Vagina (tissue), 2 donors: ENCODE data around the gene GPR137B. TPM values are rescaled to one million over a fixed set of nuclear protein-coding genes. Genes with fewer than 3 reads are reported as not detected.

Experiments
- DNase-seq, 2 donors: peaks; one replicate each; pipeline ENCODE4 v3.0.0-alpha.2; 2017; ENCODE audit errors: extremely low spot score in 2 of 2
- H3K27ac ChIP-seq: fragments of 200-600 bp; sonication (generic); one replicate; pipeline ENCODE4 v1.5.1; 2019
- H3K27me3 ChIP-seq: fragments of 200-600 bp; sonication (generic); one replicate; pipeline ENCODE4 v1.5.1; 2019
- H3K36me3 ChIP-seq, 2 donors: fragments of 200-600 bp; sonication (generic); one replicate each; pipeline ENCODE4 v1.5.1; 2017 to 2019
- H3K4me1 ChIP-seq: fragments of 200-600 bp; sonication (generic); one replicate; pipeline ENCODE4 v1.5.1; 2019
- H3K4me3 ChIP-seq, 2 donors: fragments of 200-600 bp; sonication (generic); 1 replicate in 1 of 2; 2 replicates in 1 of 2; pipeline ENCODE4 v1.5.1; 2016 to 2019
- H3K9me3 ChIP-seq: fragments of 200-600 bp; sonication (generic); one replicate; pipeline ENCODE4 v1.5.1; 2019
- POLR2A ChIP-seq, 2 donors: fragments of 450-650 bp; IDR thresholded peaks; one replicate each; pipeline ENCODE4 v1.6.1; 2017; ENCODE audit warnings: antibody characterized with exemption in 2 of 2, mild to moderate bottlenecking in 2 of 2, moderate library complexity in 2 of 2
- POLR2AphosphoS5 ChIP-seq, 2 donors: sonication (generic); formaldehyde crosslinking; IDR thresholded peaks; one replicate each; pipeline ENCODE4 v1.9.0; 2017; ENCODE audit warnings: antibody characterized with exemption in 2 of 2, mild to moderate bottlenecking in 2 of 2, low read depth in 1 of 2; ENCODE audit not compliant: insufficient read depth in 1 of 2
- intact Hi-C: fragments of 100-400 bp; cut with DNase I; formaldehyde crosslinking; loops from one replicate; pipeline ENCODE4 v1.15.1; 2023
- total RNA-seq: library from RNA; depleted of rRNA; stranded (reverse); fragments of >200 nt; gene quantifications from one replicate; pipeline ENCODE4 v1.2.3, GENCODE V29; 2016
- TF ChIP-seq, protein P1 (sequence below), 3 experiments: fragments of 450-650 bp in 2 of 3; fragments of 200-600 bp in 1 of 3; sonication (generic) in 1 of 3; IDR thresholded peaks; one replicate each; pipeline ENCODE4 v1.5.1; 2017 to 2019; ENCODE audit warnings: antibody characterized with exemption in 3 of 3, mild to moderate bottlenecking in 2 of 3, moderate library complexity in 2 of 3

GPR137B gene
- total RNA-seq, 1 donor from 2014 or later: 38.8 TPM

DNA sequence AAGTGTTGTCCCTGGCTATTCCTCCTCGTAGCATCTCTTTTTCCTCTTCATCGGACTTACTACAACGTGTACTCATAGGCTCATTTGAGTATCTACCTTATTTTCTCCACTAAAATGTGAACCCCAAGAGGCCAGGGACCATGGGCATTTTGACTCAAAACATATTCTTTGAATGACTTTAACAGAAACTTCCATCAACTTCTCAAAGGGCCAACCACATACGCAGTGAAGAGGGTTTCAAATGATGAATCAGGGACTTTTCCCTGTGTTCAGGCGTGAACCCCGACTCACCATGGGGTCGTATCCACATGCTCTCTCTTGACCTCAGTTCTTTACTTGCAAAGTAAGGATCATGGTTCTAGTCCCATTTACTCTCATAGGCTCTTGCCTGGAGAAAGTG, 20.2 kb upstream of the GPR137B start:
- H3K4me1 ChIP-seq: no peaks in the 10 kb centered on the region
- H3K4me3 ChIP-seq: no peak overlapping the region
- no peak for DNase-seq
- intact Hi-C loops: no loop called here
- TF ChIP-seq, protein P1, sequence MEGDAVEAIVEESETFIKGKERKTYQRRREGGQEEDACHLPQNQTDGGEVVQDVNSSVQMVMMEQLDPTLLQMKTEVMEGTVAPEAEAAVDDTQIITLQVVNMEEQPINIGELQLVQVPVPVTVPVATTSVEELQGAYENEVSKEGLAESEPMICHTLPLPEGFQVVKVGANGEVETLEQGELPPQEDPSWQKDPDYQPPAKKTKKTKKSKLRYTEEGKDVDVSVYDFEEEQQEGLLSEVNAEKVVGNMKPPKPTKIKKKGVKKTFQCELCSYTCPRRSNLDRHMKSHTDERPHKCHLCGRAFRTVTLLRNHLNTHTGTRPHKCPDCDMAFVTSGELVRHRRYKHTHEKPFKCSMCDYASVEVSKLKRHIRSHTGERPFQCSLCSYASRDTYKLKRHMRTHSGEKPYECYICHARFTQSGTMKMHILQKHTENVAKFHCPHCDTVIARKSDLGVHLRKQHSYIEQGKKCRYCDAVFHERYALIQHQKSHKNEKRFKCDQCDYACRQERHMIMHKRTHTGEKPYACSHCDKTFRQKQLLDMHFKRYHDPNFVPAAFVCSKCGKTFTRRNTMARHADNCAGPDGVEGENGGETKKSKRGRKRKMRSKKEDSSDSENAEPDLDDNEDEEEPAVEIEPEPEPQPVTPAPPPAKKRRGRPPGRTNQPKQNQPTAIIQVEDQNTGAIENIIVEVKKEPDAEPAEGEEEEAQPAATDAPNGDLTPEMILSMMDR (IDR thresholded peaks at IDR 0.05): no peak
- no peak for TF ChIP-seq POLR2A (IDR thresholded peaks at IDR 0.05)
- no peak for TF ChIP-seq POLR2AphosphoS5 (IDR thresholded peaks at IDR 0.05; ENCODE audit: insufficient read depth in 1 of 2, low read depth in 1 of 2)
- H3K9me3 ChIP-seq: no peaks in the 10 kb centered on the region
- no peak overlapping the region for H3K27ac ChIP-seq
- no peaks in the 10 kb centered on the region for H3K27me3 ChIP-seq
- H3K36me3 ChIP-seq: no peaks in the 10 kb centered on the region

DNA sequence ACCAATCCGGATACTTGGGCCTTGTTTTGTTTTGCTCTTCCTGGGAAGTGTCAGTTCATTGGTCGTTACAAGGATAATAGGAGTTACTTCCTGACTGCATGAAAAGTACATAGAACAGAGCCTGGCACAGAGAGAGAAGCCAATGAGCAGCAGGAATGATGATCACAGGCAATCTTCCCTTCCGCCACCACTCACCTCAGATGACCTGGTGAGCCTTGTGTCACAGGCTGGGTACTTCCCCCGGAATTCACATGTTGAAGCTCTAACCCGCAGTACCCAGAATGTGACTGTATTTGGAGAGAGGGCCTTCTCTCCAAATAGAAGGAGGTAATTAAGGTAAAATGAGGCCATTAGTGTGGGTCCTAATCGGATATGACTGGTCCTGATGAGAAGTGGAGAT, 18.8 kb upstream of the GPR137B start:
- DNase-seq: no peak
- TF ChIP-seq POLR2AphosphoS5 (IDR thresholded peaks at IDR 0.05; ENCODE audit: insufficient read depth in 1 of 2, low read depth in 1 of 2): no peak
- TF ChIP-seq POLR2A (IDR thresholded peaks at IDR 0.05): no peak
- TF ChIP-seq, protein P1 (IDR thresholded peaks at IDR 0.05): no peak
- H3K27me3 ChIP-seq: no peaks in the 10 kb centered on the region
- no peaks in the 10 kb centered on the region for H3K36me3 ChIP-seq
- no peaks in the 10 kb centered on the region for H3K4me1 ChIP-seq
- H3K4me3 ChIP-seq: no peak overlapping the region
- no peak overlapping the region for H3K27ac ChIP-seq
- H3K9me3 ChIP-seq: no peaks in the 10 kb centered on the region
- intact Hi-C loops: no loop called here

DNA sequence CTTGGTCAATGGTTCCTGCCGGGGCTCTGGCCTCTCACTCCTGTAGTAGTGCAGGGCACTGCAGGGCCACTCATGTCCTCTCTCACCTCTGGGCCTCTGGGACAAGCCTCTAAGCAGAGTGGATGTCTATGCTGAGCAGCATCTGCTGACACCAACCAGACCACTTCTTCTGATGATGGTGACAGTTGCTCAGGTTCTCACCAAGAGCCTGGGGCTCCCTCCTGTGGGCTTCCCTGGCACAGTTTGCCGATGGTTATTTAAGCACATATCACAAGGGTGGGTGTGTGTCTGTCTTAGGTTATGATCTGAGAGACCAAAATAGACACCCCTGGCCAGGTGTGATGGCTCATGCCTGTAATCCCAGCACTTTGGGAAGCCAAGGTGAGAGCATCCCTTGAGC, 17.4 kb upstream of the GPR137B start:
- H3K4me1 ChIP-seq: no peaks in the 10 kb centered on the region
- no peaks in the 10 kb centered on the region for H3K27me3 ChIP-seq
- no peak for DNase-seq
- intact Hi-C loops: no loop called here
- no peaks in the 10 kb centered on the region for H3K36me3 ChIP-seq
- no peak overlapping the region for H3K4me3 ChIP-seq
- TF ChIP-seq POLR2AphosphoS5 (IDR thresholded peaks at IDR 0.05; ENCODE audit: insufficient read depth in 1 of 2, low read depth in 1 of 2) (no peak), POLR2A (IDR thresholded peaks at IDR 0.05) (no peak)
- TF ChIP-seq, protein P1 (IDR thresholded peaks at IDR 0.05): no peak
- no peaks in the 10 kb centered on the region for H3K9me3 ChIP-seq
- no peak overlapping the region for H3K27ac ChIP-seq

DNA sequence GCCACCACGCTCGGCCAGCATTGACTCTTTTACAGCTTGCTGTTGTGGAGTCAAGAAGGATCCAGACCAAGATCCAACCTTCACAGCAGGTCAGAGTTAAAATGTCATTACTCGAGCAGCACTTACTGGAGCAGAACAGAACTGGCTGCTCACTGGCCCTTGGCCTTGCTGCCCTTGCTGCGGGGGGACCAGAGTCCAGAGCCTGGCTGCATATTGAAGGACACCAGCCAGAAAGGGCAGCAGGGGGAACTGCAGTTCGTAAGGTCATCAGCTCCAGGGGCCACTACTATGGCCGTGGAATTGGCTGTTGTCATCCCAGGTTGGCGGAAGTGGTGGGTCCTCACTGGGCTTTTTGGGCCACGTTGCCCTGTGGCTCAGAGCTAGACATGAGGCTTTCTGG, 15.3 kb upstream of the GPR137B start:
- H3K4me1 ChIP-seq: no peaks in the 10 kb centered on the region
- no peak for DNase-seq
- no peak overlapping the region for H3K4me3 ChIP-seq
- H3K36me3 ChIP-seq: no peaks in the 10 kb centered on the region
- TF ChIP-seq, protein P1 (IDR thresholded peaks at IDR 0.05): no peak
- TF ChIP-seq POLR2A (IDR thresholded peaks at IDR 0.05): no peak
- TF ChIP-seq POLR2AphosphoS5 (IDR thresholded peaks at IDR 0.05; ENCODE audit: insufficient read depth in 1 of 2, low read depth in 1 of 2): no peak
- H3K27me3 ChIP-seq: no peaks in the 10 kb centered on the region
- no peaks in the 10 kb centered on the region for H3K9me3 ChIP-seq
- H3K27ac ChIP-seq: no peak overlapping the region
- intact Hi-C loops: no loop called here

DNA sequence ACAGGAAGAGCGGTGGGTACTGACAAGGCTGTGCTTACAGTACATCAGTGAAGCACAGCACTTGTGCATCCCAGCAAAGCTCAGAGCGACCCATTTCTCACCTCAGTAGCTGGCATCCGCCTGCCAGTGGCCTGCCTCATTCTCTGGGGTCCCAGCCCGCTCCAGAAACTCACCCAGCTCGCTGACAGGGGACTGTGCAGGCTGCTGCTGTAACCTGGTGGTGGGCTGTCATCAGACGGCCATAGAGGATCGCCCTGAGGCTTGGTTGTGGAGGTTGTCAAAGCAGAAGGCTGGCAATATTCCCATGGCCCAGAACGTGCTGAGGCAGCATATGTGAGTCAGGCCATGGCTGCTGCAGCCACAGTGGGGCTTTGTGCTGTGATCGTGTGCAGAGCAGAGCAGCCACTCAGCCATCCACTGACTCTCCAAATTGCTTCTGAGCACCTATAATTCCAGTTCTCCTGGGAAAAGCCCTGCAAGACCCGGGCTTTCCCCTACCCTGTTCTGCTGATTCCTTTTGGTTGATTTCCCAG, 13.6 kb upstream of the GPR137B start:
- TF ChIP-seq, protein P1 (IDR thresholded peaks at IDR 0.05): no peak
- TF ChIP-seq POLR2AphosphoS5 (IDR thresholded peaks at IDR 0.05; ENCODE audit: insufficient read depth in 1 of 2, low read depth in 1 of 2) (no peak), POLR2A (IDR thresholded peaks at IDR 0.05) (no peak)
- intact Hi-C loops: no loop called here
- no peaks in the 10 kb centered on the region for H3K4me1 ChIP-seq

More for the DNA sequence above, 13.6 kb upstream of the GPR137B start:
- H3K27me3 ChIP-seq: no peaks in the 10 kb centered on the region
- H3K4me3 ChIP-seq: no peak overlapping the region
- no peak for DNase-seq
- H3K27ac ChIP-seq: no peak overlapping the region
- no peaks in the 10 kb centered on the region for H3K36me3 ChIP-seq
- no peaks in the 10 kb centered on the region for H3K9me3 ChIP-seq
